Nucleus accumbens (tissue), 56 donors: ENCODE results near the gene BTG4.

Experiments used
- DNase-seq, 56 donors: peaks; one replicate each; lab custom pipeline; 2025; lab: John Stamatoyannopoulos, UW

BTG4 gene

GRCh38 chr11:111500481-111500880 is 11.7 kb downstream of the BTG4 start:
- DNase-seq = no peak

- DNase-seq = no peak
These were observed 12.7 kb downstream of the BTG4 start for GRCh38 chr11:111499483-111499882.

GRCh38 chr11:111494040-111494439 is 18.1 kb downstream of the BTG4 start:
- no peak for DNase-seq

- DNase-seq = no peak
These were observed 21.7 kb downstream of the BTG4 start for GRCh38 chr11:111490496-111490895.

GRCh38 chr11:111483431-111483830 is 28.8 kb downstream of the BTG4 start:
- DNase-seq = no peak

GRCh38 chr11:111479666-111480065 is 32.5 kb downstream of the BTG4 start:
- no peak for DNase-seq

- no peak for DNase-seq
These were observed 34.3 kb downstream of the BTG4 start for GRCh38 chr11:111477898-111478297.

GRCh38 chr11:111476956-111477355 is 35.2 kb downstream of the BTG4 start:
- DNase-seq = no peak

- no peak for DNase-seq
These were observed 35.8 kb downstream of the BTG4 start for GRCh38 chr11:111476366-111476765.

- DNase-seq = no peak
These were observed 37.8 kb downstream of the BTG4 start for GRCh38 chr11:111474432-111474831.

GRCh38 chr11:111472228-111472627 is 40.0 kb downstream of the BTG4 start:
- DNase-seq = no peak

- DNase-seq = no peak
These were observed 43.0 kb downstream of the BTG4 start for GRCh38 chr11:111469200-111469599.

GRCh38 chr11:111466615-111467014 is 45.6 kb downstream of the BTG4 start:
- DNase-seq = no peak

GRCh38 chr11:111465400-111465799 is 46.8 kb downstream of the BTG4 start:
- no peak for DNase-seq

- no peak for DNase-seq
These were observed 48.9 kb downstream of the BTG4 start for GRCh38 chr11:111463276-111463675.

- DNase-seq = no peak
These were observed 49.9 kb downstream of the BTG4 start for GRCh38 chr11:111462329-111462728.

- no peak for DNase-seq
These were observed 50.5 kb downstream of the BTG4 start for GRCh38 chr11:111461460-111462235.

GRCh38 chr11:111460856-111461255 is 51.3 kb downstream of the BTG4 start:
- no peak for DNase-seq

GRCh38 chr11:111460340-111460739 is 51.8 kb downstream of the BTG4 start:
- DNase-seq = no peak

GRCh38 chr11:111459506-111460270 is 52.5 kb downstream of the BTG4 start:
- no peak for DNase-seq

GRCh38 chr11:111457731-111458368 is 54.3 kb downstream of the BTG4 start:
- DNase-seq = no peak
